ENCODE results near the gene MIB1. TPM values are rescaled to one million over a fixed set of nuclear protein-coding genes. Genes with fewer than 3 reads are reported as not detected.

The MIB1 gene
- total RNA-seq, 1 donor from 2014 or later: 42.8 TPM

- no peak for DNase-seq (ENCODE audit: low read depth)
- no peak for TF ChIP-seq CTCF (conservative IDR thresholded peaks at IDR 0.05; ENCODE audit: low read depth, low read length)
- H3K4me3 ChIP-seq (ENCODE audit: low read depth, low read length): no peak overlapping the region
Measured at GRCh38 chr18:21911551-21911950, 171.0 kb downstream of the MIB1 start.

- no peak for TF ChIP-seq CTCF (conservative IDR thresholded peaks at IDR 0.05; ENCODE audit: low read depth, low read length)
- DNase-seq (ENCODE audit: low read depth): no peak
- no peak overlapping the region for H3K4me3 ChIP-seq (ENCODE audit: low read depth, low read length)
Measured at GRCh38 chr18:21912339-21913239, 172.0 kb downstream of the MIB1 start.

GRCh38 chr18:21914739-21915319 lies 174.2 kb downstream of the MIB1 start:
- TF ChIP-seq CTCF (conservative IDR thresholded peaks at IDR 0.05; ENCODE audit: low read depth, low read length): peak; percentile 71
- DNase-seq (ENCODE audit: low read depth): no peak
- no peak overlapping the region for H3K4me3 ChIP-seq (ENCODE audit: low read depth, low read length)

- DNase-seq (ENCODE audit: low read depth): no peak
- TF ChIP-seq CTCF (conservative IDR thresholded peaks at IDR 0.05; ENCODE audit: low read depth, low read length): no peak
- no peak overlapping the region for H3K4me3 ChIP-seq (ENCODE audit: low read depth, low read length)
Measured at GRCh38 chr18:21915546-21915945, 175.0 kb downstream of the MIB1 start.

- no peak overlapping the region for H3K4me3 ChIP-seq (ENCODE audit: low read depth, low read length)
- no peak for DNase-seq (ENCODE audit: low read depth)
- TF ChIP-seq CTCF (conservative IDR thresholded peaks at IDR 0.05; ENCODE audit: low read depth, low read length): no peak
Measured at GRCh38 chr18:21916594-21916993, 176.0 kb downstream of the MIB1 start.

GRCh38 chr18:21918693-21919092 lies 178.1 kb downstream of the MIB1 start:
- TF ChIP-seq CTCF (conservative IDR thresholded peaks at IDR 0.05; ENCODE audit: low read depth, low read length): no peak
- DNase-seq (ENCODE audit: low read depth): no peak
- H3K4me3 ChIP-seq (ENCODE audit: low read depth, low read length): no peak overlapping the region

Other genes with a start within 250 kb of the MIB1 start
- gene ESCO1, start 140.1 kb upstream of the MIB1 start, total RNA-seq: 10.3 and 12.3 TPM in 2 replicates
- 29.4 and 54.3 TPM in 2 replicates for gene SNRPD1, start 128.5 kb upstream of the MIB1 start, total RNA-seq
- gene ABHD3, start 36.0 kb upstream of the MIB1 start, total RNA-seq: 14.9 and 16.3 TPM in 2 replicates